Calu3 (cell line): ENCODE data around the gene TSPAN5. TPM values are rescaled to one million over a fixed set of nuclear protein-coding genes. Genes with fewer than 3 reads are reported as not detected.

ENCODE experiments used
- BruUV-seq: library from RNA; stranded (reverse); fragments of 400-500 nt; replicated peaks from 2 replicates; lab custom pipeline; 2021; lab: Mats Ljungman, UMichigan
- CTCF ChIA-PET: fragments of 300-600 bp; sonication (Branson Sonifier 250); formaldehyde crosslinking; loops from one replicate; lab custom pipeline; 2022; ENCODE audit warnings: antibody characterized with exemption; lab: Charles Lee
- DNase-seq: peaks from one replicate; pipeline ENCODE4 v3.0.0; 2022
- H3K27ac Mint-ChIP-seq: one replicate; pipeline ENCODE4 v1.8.0; 2022; ENCODE audit warnings: mixed read lengths; ENCODE audit not compliant: unreplicated experiment
- H3K27me3 Mint-ChIP-seq: one replicate; pipeline ENCODE4 v1.8.0; 2022; ENCODE audit warnings: mixed read lengths; ENCODE audit not compliant: unreplicated experiment
- H3K36me3 Mint-ChIP-seq: one replicate; pipeline ENCODE4 v1.8.0; 2022; ENCODE audit warnings: mild to moderate bottlenecking, moderate library complexity, mixed read lengths; ENCODE audit not compliant: insufficient read depth, unreplicated experiment
- H3K4me1 Mint-ChIP-seq: one replicate; pipeline ENCODE4 v1.8.0; 2022; ENCODE audit warnings: mild to moderate bottlenecking, low read depth, mixed read lengths; ENCODE audit not compliant: unreplicated experiment
- H3K4me3 Mint-ChIP-seq: one replicate; pipeline ENCODE4 v1.8.0; 2022; ENCODE audit warnings: mild to moderate bottlenecking, low read depth, moderate library complexity, mixed read lengths; ENCODE audit not compliant: unreplicated experiment
- H3K9me3 Mint-ChIP-seq: one replicate; pipeline ENCODE4 v1.8.0; 2022; ENCODE audit warnings: low read depth, mixed read lengths; ENCODE audit not compliant: unreplicated experiment
- CTCF ChIP-seq: fragments of 200-600 bp; IDR thresholded peaks from one replicate; pipeline ENCODE4 v1.8.0; 2022; ENCODE audit warnings: antibody characterized with exemption; ENCODE audit not compliant: unreplicated experiment
- intact Hi-C: fragments of 100-400 bp; cut with micrococcal nuclease; formaldehyde crosslinking; loops from one replicate; pipeline ENCODE4 v1.10.0; 2022; ENCODE audit not compliant: unreplicated experiment
- total RNA-seq: library from RNA; stranded (reverse); gene quantifications from 2 replicates; pipeline ENCODE4 v1.2.3, GENCODE V29; 2022

TSPAN5 gene
- total RNA-seq, 1 experiment from 2014 or later, result 4.8 TPM

- H3K4me3 Mint-ChIP-seq, result no peak overlapping the region
- CTCF ChIA-PET, result no interaction called here
- H3K36me3 Mint-ChIP-seq, result peaks cover 3% of the 10 kb centered on the region
- H3K27me3 Mint-ChIP-seq, result no peaks in the 10 kb centered on the region
- DNase-seq, result no peak
- no peak overlapping the region for H3K27ac Mint-ChIP-seq
- no peaks in the 10 kb centered on the region for H3K4me1 Mint-ChIP-seq
- intact Hi-C loops, result no loop called here
- BruUV-seq, result no TSS peak
- no peaks in the 10 kb centered on the region for H3K9me3 Mint-ChIP-seq
- TF ChIP-seq CTCF, result no peak
These were observed 17.0 kb downstream of the TSPAN5 start for GRCh38 chr4:98641376-98641775.

GRCh38 chr4:98639523-98639922 is 18.9 kb downstream of the TSPAN5 start:
- no peak for DNase-seq
- no peak overlapping the region for H3K27ac Mint-ChIP-seq
- intact Hi-C loops, result no loop called here
- no peaks in the 10 kb centered on the region for H3K4me1 Mint-ChIP-seq
- no peak for TF ChIP-seq CTCF
- CTCF ChIA-PET, result interaction anchor here (0.7 kb wide), 1 partner anchor 101 kb away, joined by 3 read pairs; no protein-coding TSS in a partner anchor
- peaks cover 3% of the 10 kb centered on the region for H3K36me3 Mint-ChIP-seq
- no TSS peak for BruUV-seq
- H3K4me3 Mint-ChIP-seq, result no peak overlapping the region
- H3K27me3 Mint-ChIP-seq, result no peaks in the 10 kb centered on the region
- H3K9me3 Mint-ChIP-seq, result no peaks in the 10 kb centered on the region

DNA sequence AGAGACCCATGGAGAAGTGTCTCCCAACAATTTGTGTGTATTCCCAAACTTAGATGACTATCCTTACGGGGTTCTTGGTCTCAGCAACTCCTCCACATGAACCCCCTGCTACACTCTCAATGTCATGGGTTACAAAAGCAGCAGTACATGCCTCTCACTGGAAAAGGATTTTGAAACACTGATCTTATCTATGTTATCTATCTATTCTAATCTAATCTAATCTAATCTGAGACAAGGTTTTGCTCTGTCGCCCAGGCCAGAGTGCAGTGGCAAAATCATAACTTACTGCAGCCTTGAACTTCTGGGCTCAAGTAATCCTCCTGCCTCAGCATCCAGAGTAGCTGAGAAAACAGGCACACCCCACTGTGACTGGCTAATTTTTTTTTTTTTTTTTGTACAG is 19.3 kb downstream of the TSPAN5 start:
- no peak overlapping the region for H3K4me3 Mint-ChIP-seq
- no peaks in the 10 kb centered on the region for H3K9me3 Mint-ChIP-seq
- intact Hi-C loops, result no loop called here
- CTCF ChIA-PET, result interaction anchor here (0.7 kb wide), 1 partner anchor 101 kb away, joined by 3 read pairs; no protein-coding TSS in a partner anchor
- H3K27ac Mint-ChIP-seq, result no peak overlapping the region
- peaks cover 3% of the 10 kb centered on the region for H3K36me3 Mint-ChIP-seq
- no peaks in the 10 kb centered on the region for H3K27me3 Mint-ChIP-seq
- TF ChIP-seq CTCF, result no peak
- no peak for DNase-seq
- no peaks in the 10 kb centered on the region for H3K4me1 Mint-ChIP-seq
- no TSS peak for BruUV-seq

GRCh38 chr4:98638661-98639060 is 19.8 kb downstream of the TSPAN5 start:
- intact Hi-C loops, result no loop called here
- H3K9me3 Mint-ChIP-seq, result no peaks in the 10 kb centered on the region
- BruUV-seq, result no TSS peak
- peaks cover 3% of the 10 kb centered on the region for H3K36me3 Mint-ChIP-seq
- H3K27me3 Mint-ChIP-seq, result no peaks in the 10 kb centered on the region
- H3K27ac Mint-ChIP-seq, result no peak overlapping the region
- CTCF ChIA-PET, result interaction anchor here (0.7 kb wide), 1 partner anchor 102 kb away, joined by 3 read pairs; no protein-coding TSS in a partner anchor
- H3K4me1 Mint-ChIP-seq, result no peaks in the 10 kb centered on the region
- no peak for DNase-seq
- H3K4me3 Mint-ChIP-seq, result no peak overlapping the region
- no peak for TF ChIP-seq CTCF
